Measurements from ENCODE around the gene CCDC180. TPM values are rescaled to one million over a fixed set of nuclear protein-coding genes. Genes with fewer than 3 reads are reported as not detected.

Gene CCDC180
- 0.43 to 0.90 TPM (median 0.75 TPM) in 5 replicates for total RNA-seq (2022; extraction: Qiagen RNA extraction)

DNA sequence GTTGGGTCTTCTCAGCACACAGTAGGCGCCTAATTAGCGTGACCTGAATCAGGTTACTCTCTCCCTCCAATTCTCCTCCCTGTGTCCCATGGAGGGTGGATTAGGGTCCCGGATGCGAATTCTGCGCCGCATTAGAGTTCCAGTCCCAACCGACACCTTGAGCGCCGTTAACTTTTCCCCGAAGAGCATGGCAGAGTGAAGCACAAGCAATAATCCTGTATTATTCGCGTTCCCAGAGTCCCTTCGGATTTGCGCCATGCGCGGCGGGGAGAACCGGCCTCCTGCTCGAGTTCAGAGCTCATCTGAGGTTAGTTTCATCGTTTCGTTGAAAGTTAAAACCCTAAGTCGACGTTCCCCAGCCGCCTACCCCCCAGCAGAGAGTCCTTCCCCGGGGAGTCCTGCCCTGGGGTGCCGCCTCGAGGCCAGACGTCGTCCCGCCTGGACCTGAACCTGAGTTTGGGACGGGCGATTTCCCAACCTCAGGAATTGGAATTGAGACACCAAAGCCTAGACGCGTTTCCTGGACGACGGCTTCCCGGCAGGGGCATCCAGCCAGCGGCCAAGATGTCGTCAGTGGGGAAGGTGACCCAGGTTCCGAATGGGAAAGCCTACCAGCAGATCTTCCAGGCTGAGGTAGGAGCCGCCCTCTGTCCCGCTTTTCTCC is at the start of gene CCDC180:
TSS of gene CCDC180 (plus strand) at position 160 of the 664 bp plus-strand sequence. CDS start at position 565, 405 bp downstream.

Other genes starting within 250 kb of the CCDC180 start
- gene TDRD7, start 104.4 kb downstream of the CCDC180 start, total RNA-seq (2022; extraction: Qiagen RNA extraction) = 11.0 to 14.1 TPM (median 12.3 TPM) in 5 replicates
- gene TMOD1, start 194.0 kb downstream of the CCDC180 start, total RNA-seq (2022; extraction: Qiagen RNA extraction) = 2.3 to 2.9 TPM (median 2.5 TPM) in 5 replicates

All from A549 treated with CORT108297 at 1 μM for 4 hours (cell line).